Sciatic nerve (tissue), 2 donors: ENCODE data around the gene C1QTNF12. TPM values are rescaled to one million over a fixed set of nuclear protein-coding genes. Genes with fewer than 3 reads are reported as not detected.
A peak's percentile ranks its signal among the peaks of the same experiment; 100 is the strongest.
"Not testable (repeated sequence)": the region's sequence is repeated elsewhere in the genome, so short reads cannot be mapped to it uniquely, and the experiment has no call there.

Source experiments
- ATAC-seq: fragments of 200-7000 bp; cut with Tn5 transposase; one replicate; pipeline ENCODE4 v1.9.1; 2020; ENCODE audit warnings: mild to moderate bottlenecking, moderate library complexity
- DNase-seq: peaks from one replicate; pipeline ENCODE4 v3.0.0-alpha.2; 2020; ENCODE audit warnings: low spot score
- intact Hi-C: fragments of 100-400 bp; cut with DNase I; formaldehyde crosslinking; loops from one replicate; pipeline ENCODE4 v1.14.2; 2022
- total RNA-seq: library from RNA; stranded (reverse); fragmentation: NEBNext Ultra II Directional; extraction: Animal tissue kit (Norgen Biotek cat#: 25700); gene quantifications from one replicate; pipeline ENCODE4 v1.2.1, GENCODE V29; 2021
- donor health status: DM: no; HTN: no; CAD: no.
- donor health status: DM: no; HTN: no; CAD: no.

The C1QTNF12 gene
- total RNA-seq, 1 donor from 2014 or later, result 3.5 TPM

GRCh38 chr1:1264026-1264425, 17.5 kb upstream of the C1QTNF12 start:
- ATAC-seq, result no peak
- intact Hi-C loops, result no loop called here

GRCh38 chr1:1262758-1263157, 16.2 kb upstream of the C1QTNF12 start:
- intact Hi-C loops, result no loop called here
- no peak for ATAC-seq
- no peak for DNase-seq

More at GRCh38 chr1:1264026-1264425, 17.5 kb upstream of the C1QTNF12 start:
- no peak for DNase-seq

GRCh38 chr1:1262071-1262470, 15.5 kb upstream of the C1QTNF12 start:
- ATAC-seq (no peak), DNase-seq (no peak)
- intact Hi-C loops, result no loop called here

DNA sequence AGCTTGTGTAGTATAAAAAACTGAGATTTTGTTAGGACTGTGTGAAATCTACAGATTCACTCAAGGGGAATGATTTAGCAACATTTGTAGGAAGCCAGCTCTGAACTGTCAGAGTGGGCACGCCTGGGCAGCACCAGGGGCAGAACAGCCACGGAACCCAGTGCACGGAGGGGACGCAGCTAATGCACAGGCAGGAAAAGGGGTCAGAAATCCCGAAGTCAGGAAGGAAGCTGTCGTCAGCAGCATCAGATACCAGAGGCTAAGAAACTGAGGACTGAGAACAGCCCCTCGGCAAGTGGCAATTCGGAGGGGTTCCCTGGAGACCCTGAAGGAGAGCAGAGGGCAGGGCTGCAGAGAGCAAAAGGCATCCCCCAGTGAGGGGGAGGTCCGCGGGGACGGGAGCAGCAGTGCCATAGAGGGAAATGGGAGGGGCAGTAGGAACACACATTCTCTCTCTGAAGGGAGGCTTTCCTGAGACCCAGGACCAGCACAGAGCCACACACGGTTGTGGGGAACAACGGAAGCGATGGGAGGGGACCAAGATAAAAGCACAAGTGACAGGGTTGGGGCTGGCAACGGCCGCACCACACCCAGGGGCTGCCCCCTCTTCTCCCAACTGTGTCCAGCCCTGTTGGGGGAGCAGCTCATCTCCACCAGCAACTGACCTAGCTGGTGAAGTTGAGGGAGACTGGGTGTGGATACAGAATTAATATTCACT, 14.5 kb upstream of the C1QTNF12 start:
- ATAC-seq, result no peak
- intact Hi-C loops, result no loop called here
- no peak for DNase-seq

DNA sequence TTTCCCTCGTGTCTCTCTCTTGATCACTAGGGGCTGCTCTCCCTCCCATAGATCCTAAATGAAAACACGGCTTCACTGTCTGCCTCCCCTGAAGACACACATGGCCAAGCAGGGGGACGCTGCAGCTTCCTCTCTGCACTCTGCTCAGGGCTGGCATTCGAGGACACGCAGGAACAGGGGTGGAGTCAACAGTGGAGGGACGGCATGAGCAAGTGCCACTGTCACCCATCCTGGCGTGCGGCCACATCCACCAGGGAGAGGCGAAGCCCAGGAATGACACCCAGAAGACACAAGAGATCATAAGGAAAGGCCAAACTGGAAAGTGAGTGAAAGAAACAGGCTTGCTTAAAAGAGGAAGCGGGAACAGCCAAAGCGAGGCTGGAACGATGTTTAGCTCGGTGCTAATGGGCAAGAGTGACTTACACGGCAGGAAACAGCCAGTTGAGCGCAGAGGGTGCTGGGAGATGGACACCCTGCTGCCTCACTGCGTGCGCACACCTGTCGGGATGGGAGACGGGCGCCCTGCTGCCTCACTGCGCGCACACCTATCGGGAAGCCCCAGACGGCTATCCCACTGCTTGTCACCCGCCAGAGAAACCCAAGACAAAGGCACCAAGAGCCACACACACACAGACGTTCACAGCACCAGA, 13.6 kb upstream of the C1QTNF12 start:
- no peak for ATAC-seq
- DNase-seq, result no peak
- intact Hi-C loops, result no loop called here

- ATAC-seq, result no peak
- intact Hi-C loops, result no loop called here
- DNase-seq, result no peak
Measured at GRCh38 chr1:1259540-1259939, 13.0 kb upstream of the C1QTNF12 start.

- DNase-seq (no peak), ATAC-seq (no peak)
- intact Hi-C loops, result no loop called here
Measured at GRCh38 chr1:1259119-1259488, 12.6 kb upstream of the C1QTNF12 start.

DNA sequence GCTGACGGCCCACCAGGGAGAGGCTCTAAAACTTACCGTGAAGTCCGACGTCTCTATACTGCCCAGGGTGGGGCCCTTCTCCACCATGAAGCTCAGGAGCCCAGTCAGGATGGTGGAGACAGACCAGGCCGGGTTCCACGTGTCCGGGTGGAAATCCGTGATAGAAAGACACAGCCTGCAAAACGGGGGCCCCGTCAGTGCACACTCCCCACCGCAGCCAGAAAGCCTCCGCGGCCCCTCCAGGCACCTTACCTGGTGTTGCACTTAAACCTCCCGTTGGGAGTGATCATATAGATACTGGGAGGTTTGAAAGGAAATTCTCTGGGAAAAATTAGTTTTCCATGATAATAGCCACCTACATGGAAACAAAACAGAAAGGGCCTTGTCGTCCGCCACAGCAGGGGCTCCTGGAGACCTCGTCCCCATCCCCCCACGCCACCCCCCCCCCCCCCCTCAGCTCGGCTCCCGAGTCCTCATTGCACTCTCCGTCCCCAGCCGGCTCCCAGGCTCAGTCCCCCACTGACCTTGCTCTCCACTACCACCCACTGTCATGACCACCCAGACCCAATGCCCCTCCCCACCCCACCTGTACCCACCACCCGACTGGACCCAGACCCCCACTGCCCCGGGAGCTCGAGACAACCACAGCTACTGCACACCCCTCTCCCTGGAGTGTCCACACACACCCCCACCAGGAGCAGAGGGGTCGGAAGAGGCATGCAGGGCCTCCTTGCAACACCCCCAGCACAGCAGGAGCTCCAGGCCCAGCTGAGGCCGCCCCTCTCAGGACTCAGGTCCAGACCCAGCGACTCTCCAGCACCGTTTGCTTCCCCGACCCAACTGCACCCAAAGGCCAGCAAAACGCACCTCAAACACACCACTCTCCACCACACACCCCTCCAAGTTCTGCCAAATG, 10.7 kb upstream of the C1QTNF12 start:
- no peak for DNase-seq
- intact Hi-C loops, result no loop called here
- no peak for ATAC-seq

GRCh38 chr1:1255611-1256010, 9.1 kb upstream of the C1QTNF12 start:
- DNase-seq (no peak), ATAC-seq (no peak)
- intact Hi-C loops, result no loop called here

- intact Hi-C loops, result no loop called here
- DNase-seq (no peak), ATAC-seq (no peak)
Measured at GRCh38 chr1:1255078-1255477, 8.6 kb upstream of the C1QTNF12 start.

- intact Hi-C loops, result no loop called here
- ATAC-seq, result peak; percentile 19
- no peak for DNase-seq
Measured at GRCh38 chr1:1254667-1254998, 8.1 kb upstream of the C1QTNF12 start.

GRCh38 chr1:1253972-1254666, 7.6 kb upstream of the C1QTNF12 start:
- ATAC-seq (no peak), DNase-seq (no peak)
- intact Hi-C loops, result no loop called here

- DNase-seq (no peak), ATAC-seq (no peak)
- intact Hi-C loops, result no loop called here
Measured at GRCh38 chr1:1253314-1253713, 6.8 kb upstream of the C1QTNF12 start.

- DNase-seq (no peak), ATAC-seq (peak; percentile 6)
- intact Hi-C loops, result no loop called here
Measured at GRCh38 chr1:1250786-1251284, 4.3 kb upstream of the C1QTNF12 start.

GRCh38 chr1:1248009-1248913, 1.7 kb upstream of the C1QTNF12 start:
- DNase-seq, intact Hi-C loops, ATAC-seq: not testable (repeated sequence)

GRCh38 chr1:1247341-1247913, 905 bp upstream of the C1QTNF12 start:
- no peak for ATAC-seq
- DNase-seq, result no peak
- intact Hi-C loops, result no loop called here

- ATAC-seq (no peak), DNase-seq (no peak)
- intact Hi-C loops, result loop anchor here (1.0 kb wide), 1 partner anchor 125 kb away; no protein-coding TSS in a partner anchor
Measured at GRCh38 chr1:1245817-1246576, 525 bp downstream of the C1QTNF12 start.
